Right atrium auricular region (tissue), 2 donors: Measurements from ENCODE around the gene ANKRD1. TPM values are rescaled to one million over a fixed set of nuclear protein-coding genes. Genes with fewer than 3 reads are reported as not detected.
A peak's percentile ranks its signal among the peaks of the same experiment; 100 is the strongest.

ENCODE experiments used
- DNase-seq: peaks from one replicate; pipeline ENCODE4 v3.0.0-alpha.2; 2019; ENCODE audit warnings: low spot score
- H3K27ac ChIP-seq, 2 donors: fragments of 200-600 bp; sonication (generic); 1 replicate in 1 of 2; 2 replicates in 1 of 2; pipeline ENCODE4 v1.5.1; 2016 to 2019
- H3K27me3 ChIP-seq, 2 donors: fragments of 200-600 bp; sonication (generic); one replicate each; pipeline versions ENCODE4 v1.5.1 to v1.6.0; 2017 to 2019
- H3K36me3 ChIP-seq: fragments of 200-600 bp; sonication (generic); one replicate; pipeline ENCODE4 v1.5.1; 2016
- H3K4me1 ChIP-seq, 2 donors: fragments of 200-600 bp; sonication (generic); one replicate each; pipeline versions ENCODE4 v1.5.1 to v1.6.0; 2017 to 2019
- H3K4me3 ChIP-seq, 2 donors: fragments of 200-600 bp; sonication (generic); 1 replicate in 1 of 2; 2 replicates in 1 of 2; pipeline ENCODE4 v1.5.1; 2017 to 2019; ENCODE audit warnings: mild to moderate bottlenecking in 1 of 2, moderate library complexity in 1 of 2
- H3K9me3 ChIP-seq, 2 donors: fragments of 200-600 bp; sonication (generic); one replicate each; pipeline ENCODE4 v1.5.1; 2019
- total RNA-seq, 2 donors: library from RNA; depleted of rRNA; stranded (reverse); fragments of >200 nt; gene quantifications; one replicate each; pipeline ENCODE4 v1.1.0, GENCODE V29; 2016
- TF ChIP-seq, protein P1 (sequence below), 2 donors: fragments of 200-600 bp; sonication (generic); IDR thresholded peaks; one replicate each; pipeline ENCODE4 v1.5.1; 2019; ENCODE audit warnings: antibody characterized with exemption in 2 of 2

The ANKRD1 gene
- total RNA-seq, 2 donors from 2014 or later: 3,842 to 8,672 TPM

DNA sequence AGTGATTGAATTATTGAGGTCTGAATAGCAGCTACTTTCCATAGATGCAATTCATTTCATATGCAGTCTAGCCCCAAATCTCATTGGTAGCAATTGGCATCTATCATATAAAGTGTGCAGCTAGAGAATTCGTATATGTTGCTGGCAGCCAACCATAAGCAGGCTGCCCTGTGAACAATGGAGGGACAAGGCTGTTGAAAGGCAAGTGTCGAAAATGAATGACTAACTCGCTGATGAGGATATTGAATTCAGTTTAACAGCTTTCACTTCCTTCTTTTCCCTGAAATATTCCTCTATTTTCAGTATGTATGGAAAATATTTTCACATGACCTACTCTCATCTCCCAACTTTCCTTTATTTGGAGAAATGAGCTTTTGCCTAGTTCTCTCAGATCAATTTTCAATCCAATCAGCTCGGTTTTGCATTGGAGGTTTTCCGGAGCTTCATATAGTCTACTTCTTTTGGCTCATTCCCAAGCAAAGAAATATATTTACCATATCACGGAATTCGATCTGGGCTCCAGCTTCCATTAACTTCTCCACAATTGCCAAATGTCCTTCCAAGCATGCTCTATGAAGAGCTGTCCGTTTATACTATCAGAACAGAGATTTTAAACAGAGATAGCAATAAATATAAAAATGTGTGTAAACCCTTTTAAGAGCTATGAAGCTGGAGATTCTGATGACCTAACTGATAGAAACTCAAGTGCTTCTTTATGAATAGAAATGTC is 3.5 kb downstream of the ANKRD1 start:
- H3K36me3 ChIP-seq: peaks cover 46% of the 10 kb centered on the region
- H3K9me3 ChIP-seq: no peaks in the 10 kb centered on the region
- H3K27ac ChIP-seq: peak overlapping the region; percentile 83 to 85
- H3K4me1 ChIP-seq: peaks cover 0 to 8% of the 10 kb centered on the region in 2 donors
- peak overlapping the region; percentile 54 to 57 for H3K4me3 ChIP-seq
- H3K27me3 ChIP-seq: no peaks in the 10 kb centered on the region
- TF ChIP-seq, protein P1, sequence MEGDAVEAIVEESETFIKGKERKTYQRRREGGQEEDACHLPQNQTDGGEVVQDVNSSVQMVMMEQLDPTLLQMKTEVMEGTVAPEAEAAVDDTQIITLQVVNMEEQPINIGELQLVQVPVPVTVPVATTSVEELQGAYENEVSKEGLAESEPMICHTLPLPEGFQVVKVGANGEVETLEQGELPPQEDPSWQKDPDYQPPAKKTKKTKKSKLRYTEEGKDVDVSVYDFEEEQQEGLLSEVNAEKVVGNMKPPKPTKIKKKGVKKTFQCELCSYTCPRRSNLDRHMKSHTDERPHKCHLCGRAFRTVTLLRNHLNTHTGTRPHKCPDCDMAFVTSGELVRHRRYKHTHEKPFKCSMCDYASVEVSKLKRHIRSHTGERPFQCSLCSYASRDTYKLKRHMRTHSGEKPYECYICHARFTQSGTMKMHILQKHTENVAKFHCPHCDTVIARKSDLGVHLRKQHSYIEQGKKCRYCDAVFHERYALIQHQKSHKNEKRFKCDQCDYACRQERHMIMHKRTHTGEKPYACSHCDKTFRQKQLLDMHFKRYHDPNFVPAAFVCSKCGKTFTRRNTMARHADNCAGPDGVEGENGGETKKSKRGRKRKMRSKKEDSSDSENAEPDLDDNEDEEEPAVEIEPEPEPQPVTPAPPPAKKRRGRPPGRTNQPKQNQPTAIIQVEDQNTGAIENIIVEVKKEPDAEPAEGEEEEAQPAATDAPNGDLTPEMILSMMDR (IDR thresholded peaks at IDR 0.05): no peak
- no peak for DNase-seq

DNA sequence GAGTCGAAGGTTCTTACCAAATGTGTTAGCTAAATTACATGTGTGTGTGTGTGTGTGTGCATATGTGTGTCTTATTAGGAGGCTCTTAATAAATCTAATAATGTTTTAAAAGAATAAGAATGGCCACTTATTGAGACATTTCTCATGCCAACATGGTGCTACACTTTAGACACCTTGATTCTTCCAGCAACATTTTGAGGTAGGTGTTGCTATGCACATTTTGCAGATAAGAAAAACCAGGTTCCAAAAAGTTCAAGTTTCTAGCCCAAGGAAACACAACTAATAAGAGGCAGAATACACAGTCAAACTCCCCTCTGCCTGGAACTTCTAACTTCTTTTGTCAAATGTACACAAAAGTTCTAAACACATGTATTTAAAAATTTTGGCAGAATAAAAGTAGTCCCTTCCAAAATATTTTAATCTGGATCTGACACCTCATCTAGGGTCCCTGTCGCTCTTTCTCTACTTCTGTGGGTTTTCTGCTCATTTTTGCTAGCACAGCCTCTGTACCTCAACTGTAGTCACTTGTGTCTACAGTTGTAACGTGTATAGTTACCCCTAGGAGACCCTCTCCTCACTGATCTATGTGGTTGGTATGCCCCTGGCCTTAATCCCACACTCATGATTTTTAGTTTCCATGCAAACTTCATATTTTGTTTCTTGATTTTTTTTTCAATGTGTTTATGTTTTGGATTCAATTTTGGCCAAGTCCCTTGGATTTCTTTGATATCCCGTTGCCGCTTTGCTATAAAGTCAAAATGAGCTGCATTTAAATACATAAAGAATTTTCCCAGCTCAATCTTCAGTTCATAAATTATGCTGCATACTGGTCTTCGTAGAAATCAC is 4.3 kb downstream of the ANKRD1 start:
- peak overlapping the region in 1 of 2 donors; percentile 85 for H3K27ac ChIP-seq
- no peaks in the 10 kb centered on the region for H3K9me3 ChIP-seq
- peak overlapping the region in 1 of 2 donors; percentile 54 for H3K4me3 ChIP-seq
- peaks cover 0 to 1% of the 10 kb centered on the region in 2 donors for H3K4me1 ChIP-seq
- peaks cover 46% of the 10 kb centered on the region for H3K36me3 ChIP-seq
- DNase-seq: no peak
- TF ChIP-seq, protein P1 (IDR thresholded peaks at IDR 0.05): no peak
- H3K27me3 ChIP-seq: no peaks in the 10 kb centered on the region

DNA sequence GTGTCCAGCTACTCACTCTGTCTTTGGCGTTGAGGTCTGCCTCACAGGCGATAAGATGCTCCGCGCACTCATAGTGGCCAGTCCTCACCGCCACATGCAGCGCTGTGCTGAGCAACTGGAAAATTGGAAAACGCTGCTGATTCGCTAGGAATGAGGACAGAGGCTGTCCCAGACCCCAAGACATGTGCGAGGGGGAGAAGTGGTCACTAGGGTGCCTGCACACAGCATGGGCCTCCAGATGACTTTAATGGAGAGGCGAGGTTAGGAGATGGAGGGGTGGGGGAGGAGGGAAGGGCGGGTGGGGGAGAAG is 5.2 kb downstream of the ANKRD1 start:
- Histone ChIP-seq H3K27me3 (no peaks in the 10 kb centered on the region), H3K9me3 (no peaks in the 10 kb centered on the region), H3K4me3 (no peak overlapping the region), H3K36me3 (peaks cover 45% of the 10 kb centered on the region), H3K27ac (no peak overlapping the region), H3K4me1 (no peaks in the 10 kb centered on the region)
- no peak for DNase-seq
- TF ChIP-seq, protein P1 (IDR thresholded peaks at IDR 0.05): no peak

DNA sequence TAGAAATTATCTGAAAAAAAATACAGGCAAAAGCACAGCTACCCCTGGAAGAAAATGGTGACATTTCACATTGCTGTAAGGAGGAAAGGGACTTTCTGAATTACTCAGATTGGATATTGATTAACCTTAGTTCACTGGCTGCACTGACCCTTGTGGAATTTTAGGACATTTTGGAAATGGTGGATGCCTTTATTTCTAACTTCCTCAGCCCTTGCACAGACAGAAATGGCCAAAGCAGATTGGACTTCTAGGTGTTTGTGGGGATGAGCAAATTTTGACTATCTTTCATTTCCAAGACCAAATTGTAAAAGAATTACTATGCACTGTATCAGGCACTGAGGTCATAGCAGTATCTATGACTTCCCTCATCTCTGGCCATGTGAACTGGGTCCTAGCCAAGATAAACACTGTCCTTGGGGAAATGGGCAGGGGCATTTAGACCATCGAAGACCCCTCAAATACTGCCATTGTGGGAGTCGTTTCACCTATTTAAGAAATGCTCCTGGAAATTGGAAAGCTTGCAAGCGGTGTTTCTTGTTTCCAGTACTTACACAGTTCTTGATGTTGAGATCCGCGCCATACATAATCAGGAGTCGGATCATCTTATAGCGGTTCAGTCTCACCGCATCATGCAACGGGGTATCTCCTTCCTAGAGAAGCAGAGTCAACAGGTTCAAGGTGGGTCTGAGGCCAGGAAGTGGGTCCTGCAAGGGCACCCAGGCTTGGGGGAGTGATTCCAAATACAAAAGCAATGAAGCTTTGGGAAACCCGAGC is 5.7 kb downstream of the ANKRD1 start:
- Histone ChIP-seq H3K4me3 (no peak overlapping the region), H3K9me3 (no peaks in the 10 kb centered on the region), H3K36me3 (peaks cover 39% of the 10 kb centered on the region), H3K27me3 (no peaks in the 10 kb centered on the region), H3K27ac (peak overlapping the region in 1 of 2 donors; percentile 50), H3K4me1 (no peaks in the 10 kb centered on the region)
- DNase-seq: no peak
- TF ChIP-seq, protein P1 (IDR thresholded peaks at IDR 0.05): no peak

DNA sequence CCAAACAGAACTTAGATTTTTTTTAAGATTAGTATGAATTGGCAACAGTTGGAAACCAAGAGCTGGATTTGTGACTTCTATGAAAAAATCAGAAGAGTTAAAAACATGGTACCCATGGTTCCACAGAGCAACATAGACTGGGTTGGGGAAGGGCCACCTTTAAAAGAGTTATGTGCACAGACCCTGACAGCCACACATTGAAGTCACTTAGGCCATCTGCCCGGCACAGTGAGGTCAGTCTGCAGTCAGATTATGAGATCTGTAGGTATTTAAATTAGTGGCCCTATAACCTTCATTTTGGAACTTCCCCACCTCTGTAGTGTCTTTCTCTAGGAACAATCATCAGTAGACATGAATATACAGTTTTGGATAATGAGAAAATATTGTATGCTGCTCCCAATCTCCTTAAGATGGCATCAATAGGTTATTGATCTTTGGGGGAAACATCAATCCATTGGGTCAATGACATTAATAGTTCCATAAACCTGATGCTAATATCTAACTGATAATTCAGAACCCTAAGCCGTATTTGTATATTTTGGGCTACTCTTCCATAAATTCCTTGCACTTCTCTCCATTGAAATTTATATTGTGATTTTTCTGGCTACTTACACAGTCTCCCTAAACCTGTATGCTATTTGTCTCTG is 7.0 kb downstream of the ANKRD1 start:
- H3K4me1 ChIP-seq: no peaks in the 10 kb centered on the region
- H3K27me3 ChIP-seq: no peaks in the 10 kb centered on the region
- TF ChIP-seq, protein P1 (IDR thresholded peaks at IDR 0.05): no peak
- no peak overlapping the region for H3K4me3 ChIP-seq
- H3K27ac ChIP-seq: peak overlapping the region in 1 of 2 donors; percentile 2
- H3K36me3 ChIP-seq: peaks cover 27% of the 10 kb centered on the region
- no peaks in the 10 kb centered on the region for H3K9me3 ChIP-seq
- no peak for DNase-seq
